ENCODE measurements around the gene SNX14.

Gene SNX14

DNA sequence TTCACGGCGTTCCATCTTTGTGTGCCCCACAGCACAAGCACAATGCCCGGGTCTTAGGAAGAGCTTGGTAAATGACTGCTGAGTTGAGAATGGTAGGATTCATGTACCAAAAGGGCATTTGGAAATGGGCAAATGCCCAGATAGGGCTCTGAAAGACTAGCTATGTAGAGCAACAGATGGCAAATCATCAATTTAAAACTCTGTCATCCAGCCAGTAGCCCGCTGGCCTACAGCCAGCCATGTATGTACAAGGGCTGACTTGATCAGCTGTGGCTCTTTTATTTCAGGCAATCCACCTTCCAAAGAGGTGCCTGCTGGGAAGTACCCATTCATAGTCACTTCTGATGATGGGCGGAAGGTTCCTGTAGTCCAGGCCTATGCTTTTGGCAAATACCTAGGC lies 108.7 kb downstream of the SNX14 start:
- Histone ChIP-seq H3K4me3 (ENCODE audit: low read depth in 1 of 2, low read length in 2 of 2) (no peak overlapping the region), H3K9ac (ENCODE audit: low read depth in 1 of 2, low read length in 2 of 2) (no peak overlapping the region), H3K27me3 (ENCODE audit: control insufficient read depth in 1 of 2, insufficient read depth in 2 of 2, low read length in 2 of 2) (no peaks in the 10 kb centered on the region), H3K9me3 (ENCODE audit: control insufficient read depth in 1 of 2, low read length in 2 of 2) (no peaks in the 10 kb centered on the region), H3K36me3 (ENCODE audit: control insufficient read depth in 1 of 2, insufficient read depth in 2 of 2, low read length in 2 of 2) (no peaks in the 10 kb centered on the region), H3K27ac (ENCODE audit: low read depth, low read length) (no peak overlapping the region), H3K4me1 (ENCODE audit: control insufficient read depth in 1 of 2, insufficient read depth in 2 of 2, low read length in 2 of 2) (peaks cover 0 to 5% of the 10 kb centered on the region in 2 donors)

GRCh38 chr6:85483846-85484245 lies 109.8 kb downstream of the SNX14 start:
- Histone ChIP-seq H3K9ac (ENCODE audit: low read depth in 1 of 2, low read length in 2 of 2) (no peak overlapping the region), H3K4me3 (ENCODE audit: low read depth in 1 of 2, low read length in 2 of 2) (no peak overlapping the region), H3K4me1 (ENCODE audit: control insufficient read depth in 1 of 2, insufficient read depth in 2 of 2, low read length in 2 of 2) (peaks cover 0 to 5% of the 10 kb centered on the region in 2 donors), H3K27me3 (ENCODE audit: control insufficient read depth in 1 of 2, insufficient read depth in 2 of 2, low read length in 2 of 2) (no peaks in the 10 kb centered on the region), H3K9me3 (ENCODE audit: control insufficient read depth in 1 of 2, low read length in 2 of 2) (no peaks in the 10 kb centered on the region), H3K36me3 (ENCODE audit: control insufficient read depth in 1 of 2, insufficient read depth in 2 of 2, low read length in 2 of 2) (no peaks in the 10 kb centered on the region), H3K27ac (ENCODE audit: low read depth, low read length) (no peak overlapping the region)

- Histone ChIP-seq H3K9ac (ENCODE audit: low read depth in 1 of 2, low read length in 2 of 2) (no peak overlapping the region), H3K36me3 (ENCODE audit: control insufficient read depth in 1 of 2, insufficient read depth in 2 of 2, low read length in 2 of 2) (no peaks in the 10 kb centered on the region), H3K27me3 (ENCODE audit: control insufficient read depth in 1 of 2, insufficient read depth in 2 of 2, low read length in 2 of 2) (no peaks in the 10 kb centered on the region), H3K27ac (ENCODE audit: low read depth, low read length) (no peak overlapping the region), H3K4me3 (ENCODE audit: low read depth in 1 of 2, low read length in 2 of 2) (no peak overlapping the region), H3K9me3 (ENCODE audit: control insufficient read depth in 1 of 2, low read length in 2 of 2) (no peaks in the 10 kb centered on the region), H3K4me1 (ENCODE audit: control insufficient read depth in 1 of 2, insufficient read depth in 2 of 2, low read length in 2 of 2) (peaks cover 0 to 5% of the 10 kb centered on the region in 2 donors)
Observed at GRCh38 chr6:85482905-85483700, 110.6 kb downstream of the SNX14 start.

GRCh38 chr6:85482206-85482904 lies 111.3 kb downstream of the SNX14 start:
- Histone ChIP-seq H3K9me3 (ENCODE audit: control insufficient read depth in 1 of 2, low read length in 2 of 2) (no peaks in the 10 kb centered on the region), H3K9ac (ENCODE audit: low read depth in 1 of 2, low read length in 2 of 2) (no peak overlapping the region), H3K27ac (ENCODE audit: low read depth, low read length) (no peak overlapping the region)

GRCh38 chr6:85479208-85479607 lies 114.5 kb downstream of the SNX14 start:
- Histone ChIP-seq H3K36me3 (ENCODE audit: control insufficient read depth in 1 of 2, insufficient read depth in 2 of 2, low read length in 2 of 2) (no peaks in the 10 kb centered on the region), H3K9ac (ENCODE audit: low read depth in 1 of 2, low read length in 2 of 2) (no peak overlapping the region)

More at GRCh38 chr6:85482206-85482904, 111.3 kb downstream of the SNX14 start:
- Histone ChIP-seq H3K27me3 (ENCODE audit: control insufficient read depth in 1 of 2, insufficient read depth in 2 of 2, low read length in 2 of 2) (no peaks in the 10 kb centered on the region), H3K36me3 (ENCODE audit: control insufficient read depth in 1 of 2, insufficient read depth in 2 of 2, low read length in 2 of 2) (no peaks in the 10 kb centered on the region), H3K4me1 (ENCODE audit: control insufficient read depth in 1 of 2, insufficient read depth in 2 of 2, low read length in 2 of 2) (peaks cover 0 to 5% of the 10 kb centered on the region in 2 donors), H3K4me3 (ENCODE audit: low read depth in 1 of 2, low read length in 2 of 2) (no peak overlapping the region)

GRCh38 chr6:85476532-85476931 lies 117.1 kb downstream of the SNX14 start:
- H3K27me3 ChIP-seq (ENCODE audit: control insufficient read depth in 1 of 2, insufficient read depth in 2 of 2, low read length in 2 of 2): no peaks in the 10 kb centered on the region
- no peaks in the 10 kb centered on the region for H3K9me3 ChIP-seq (ENCODE audit: control insufficient read depth in 1 of 2, low read length in 2 of 2)
- no peak overlapping the region for H3K4me3 ChIP-seq (ENCODE audit: low read depth in 1 of 2, low read length in 2 of 2)
- H3K36me3 ChIP-seq (ENCODE audit: control insufficient read depth in 1 of 2, insufficient read depth in 2 of 2, low read length in 2 of 2): no peaks in the 10 kb centered on the region
- H3K27ac ChIP-seq (ENCODE audit: low read depth, low read length): no peak overlapping the region
- H3K4me1 ChIP-seq (ENCODE audit: control insufficient read depth in 1 of 2, insufficient read depth in 2 of 2, low read length in 2 of 2): no peaks in the 10 kb centered on the region
- H3K9ac ChIP-seq (ENCODE audit: low read depth in 1 of 2, low read length in 2 of 2): no peak overlapping the region

More at GRCh38 chr6:85479208-85479607, 114.5 kb downstream of the SNX14 start:
- peaks cover 0 to 5% of the 10 kb centered on the region in 2 donors for H3K4me1 ChIP-seq (ENCODE audit: control insufficient read depth in 1 of 2, insufficient read depth in 2 of 2, low read length in 2 of 2)
- H3K4me3 ChIP-seq (ENCODE audit: low read depth in 1 of 2, low read length in 2 of 2): no peak overlapping the region
- H3K27ac ChIP-seq (ENCODE audit: low read depth, low read length): no peak overlapping the region
- H3K9me3 ChIP-seq (ENCODE audit: control insufficient read depth in 1 of 2, low read length in 2 of 2): no peaks in the 10 kb centered on the region
- H3K27me3 ChIP-seq (ENCODE audit: control insufficient read depth in 1 of 2, insufficient read depth in 2 of 2, low read length in 2 of 2): no peaks in the 10 kb centered on the region

DNA sequence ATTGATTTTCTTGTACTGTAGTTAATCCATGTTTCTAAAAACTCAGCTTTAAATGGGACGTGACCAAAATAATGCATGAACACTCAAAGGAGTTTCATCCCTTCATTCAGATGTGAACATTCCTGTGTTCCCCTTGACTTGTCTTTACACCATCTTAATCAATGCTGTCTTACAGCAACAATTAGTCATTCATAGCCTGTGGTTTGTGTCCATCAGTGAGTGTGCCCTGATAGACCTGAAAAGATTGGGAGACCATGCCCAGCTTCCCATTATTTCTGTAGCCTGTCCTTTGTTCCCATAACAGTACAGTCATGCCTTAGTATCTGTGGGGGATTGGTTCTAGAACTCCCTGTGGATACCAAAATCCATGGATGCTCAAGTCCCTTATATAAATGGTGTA lies 119.9 kb downstream of the SNX14 start:
- no peaks in the 10 kb centered on the region for H3K36me3 ChIP-seq (ENCODE audit: control insufficient read depth in 1 of 2, insufficient read depth in 2 of 2, low read length in 2 of 2)
- no peaks in the 10 kb centered on the region for H3K9me3 ChIP-seq (ENCODE audit: control insufficient read depth in 1 of 2, low read length in 2 of 2)
- H3K4me3 ChIP-seq (ENCODE audit: low read depth in 1 of 2, low read length in 2 of 2): no peak overlapping the region
- H3K27me3 ChIP-seq (ENCODE audit: control insufficient read depth in 1 of 2, insufficient read depth in 2 of 2, low read length in 2 of 2): no peaks in the 10 kb centered on the region
- no peaks in the 10 kb centered on the region for H3K4me1 ChIP-seq (ENCODE audit: control insufficient read depth in 1 of 2, insufficient read depth in 2 of 2, low read length in 2 of 2)
- H3K27ac ChIP-seq (ENCODE audit: low read depth, low read length): no peak overlapping the region
- no peak overlapping the region for H3K9ac ChIP-seq (ENCODE audit: low read depth in 1 of 2, low read length in 2 of 2)

DNA sequence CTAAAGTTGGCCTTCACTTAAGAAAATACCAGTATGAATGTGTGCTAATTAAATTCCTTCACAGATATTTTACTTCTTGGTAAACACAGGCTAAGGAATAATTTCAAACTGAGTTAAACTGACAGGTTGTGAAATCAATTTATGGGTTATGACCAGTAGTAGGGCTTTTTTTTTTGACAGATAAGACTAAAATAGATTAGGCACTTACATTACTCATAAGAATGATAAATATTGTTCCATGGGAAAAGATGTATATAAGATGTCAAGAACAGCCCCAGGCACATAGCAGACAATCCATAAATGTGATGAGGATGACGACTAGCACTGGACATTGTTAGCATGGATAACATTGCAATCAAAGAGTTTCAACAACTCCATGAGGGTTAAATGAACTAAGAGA lies 120.9 kb downstream of the SNX14 start:
- Histone ChIP-seq H3K27ac (ENCODE audit: low read depth, low read length) (no peak overlapping the region), H3K9ac (ENCODE audit: low read depth in 1 of 2, low read length in 2 of 2) (no peak overlapping the region), H3K27me3 (ENCODE audit: control insufficient read depth in 1 of 2, insufficient read depth in 2 of 2, low read length in 2 of 2) (no peaks in the 10 kb centered on the region), H3K9me3 (ENCODE audit: control insufficient read depth in 1 of 2, low read length in 2 of 2) (no peaks in the 10 kb centered on the region), H3K4me3 (ENCODE audit: low read depth in 1 of 2, low read length in 2 of 2) (no peak overlapping the region), H3K36me3 (ENCODE audit: control insufficient read depth in 1 of 2, insufficient read depth in 2 of 2, low read length in 2 of 2) (no peaks in the 10 kb centered on the region), H3K4me1 (ENCODE audit: control insufficient read depth in 1 of 2, insufficient read depth in 2 of 2, low read length in 2 of 2) (no peaks in the 10 kb centered on the region)

DNA sequence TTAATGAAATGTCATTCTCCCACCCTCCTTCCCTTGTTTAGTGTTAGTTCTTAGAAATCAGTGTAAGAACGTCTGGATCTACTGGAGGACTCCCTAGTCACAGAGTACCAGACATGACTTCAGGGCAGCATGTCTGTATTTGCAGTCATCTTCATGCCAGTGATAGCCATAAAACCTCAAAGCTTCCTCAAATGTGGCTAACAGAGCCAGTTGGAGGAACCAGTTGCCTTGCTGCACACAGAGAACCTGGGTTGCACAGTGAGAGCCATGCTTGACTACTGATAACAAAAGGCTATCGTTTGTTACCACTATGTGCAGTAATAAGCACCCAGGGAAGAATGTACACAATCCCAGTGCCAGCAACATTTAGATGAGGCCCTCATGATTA lies 123.6 kb downstream of the SNX14 start:
- Histone ChIP-seq H3K4me1 (ENCODE audit: control insufficient read depth in 1 of 2, insufficient read depth in 2 of 2, low read length in 2 of 2) (no peaks in the 10 kb centered on the region), H3K4me3 (ENCODE audit: low read depth in 1 of 2, low read length in 2 of 2) (no peak overlapping the region), H3K9ac (ENCODE audit: low read depth in 1 of 2, low read length in 2 of 2) (no peak overlapping the region), H3K9me3 (ENCODE audit: control insufficient read depth in 1 of 2, low read length in 2 of 2) (no peaks in the 10 kb centered on the region), H3K27ac (ENCODE audit: low read depth, low read length) (no peak overlapping the region), H3K27me3 (ENCODE audit: control insufficient read depth in 1 of 2, insufficient read depth in 2 of 2, low read length in 2 of 2) (no peaks in the 10 kb centered on the region), H3K36me3 (ENCODE audit: control insufficient read depth in 1 of 2, insufficient read depth in 2 of 2, low read length in 2 of 2) (no peaks in the 10 kb centered on the region)

GRCh38 chr6:85469276-85470022 lies 124.2 kb downstream of the SNX14 start:
- Histone ChIP-seq H3K4me3 (ENCODE audit: low read depth in 1 of 2, low read length in 2 of 2) (no peak overlapping the region), H3K9me3 (ENCODE audit: control insufficient read depth in 1 of 2, low read length in 2 of 2) (no peaks in the 10 kb centered on the region), H3K27me3 (ENCODE audit: control insufficient read depth in 1 of 2, insufficient read depth in 2 of 2, low read length in 2 of 2) (no peaks in the 10 kb centered on the region), H3K27ac (ENCODE audit: low read depth, low read length) (no peak overlapping the region), H3K36me3 (ENCODE audit: control insufficient read depth in 1 of 2, insufficient read depth in 2 of 2, low read length in 2 of 2) (no peaks in the 10 kb centered on the region), H3K4me1 (ENCODE audit: control insufficient read depth in 1 of 2, insufficient read depth in 2 of 2, low read length in 2 of 2) (no peaks in the 10 kb centered on the region), H3K9ac (ENCODE audit: low read depth in 1 of 2, low read length in 2 of 2) (no peak overlapping the region)
